Measurements from ENCODE around the gene AGO4. TPM values are rescaled to one million over a fixed set of nuclear protein-coding genes. Genes with fewer than 3 reads are reported as not detected.

AGO4 gene
- total and polyA plus RNA-seq, 2 of the 8 experiments (the other 6 are each of a cell fraction or from before 2014, with no cell fraction given), result 5.5 to 7.7 TPM

GRCh38 chr1:35795295-35795694, 12.5 kb upstream of the AGO4 start:
- CTCF ChIA-PET (ENCODE audit: partially characterized antibody), result interaction anchor here (2.1 kb wide), 1 partner anchor 60 kb away, joined by 4 read pairs; no protein-coding TSS in a partner anchor
- TF ChIP-seq EGR1 (IDR thresholded peaks at IDR 0.05; ENCODE audit: borderline replicate concordance, low read depth, low read length) (no peak), SP2 (IDR thresholded peaks at IDR 0.05; ENCODE audit: low read length) (no peak), HDAC6 (IDR thresholded peaks at IDR 0.05; ENCODE audit: low read depth, low read length) (no peak), SP4 (IDR thresholded peaks at IDR 0.05; ENCODE audit: low read length) (no peak), RNF2 (IDR thresholded peaks at IDR 0.05; ENCODE audit: borderline replicate concordance, low read depth, low read length, missing control alignments, poor library complexity, severe bottlenecking) (no peak), EP300 (IDR thresholded peaks at IDR 0.05; ENCODE audit: borderline replicate concordance in 1 of 2, low read depth in 2 of 2, low read length in 2 of 2) (no peak), MAFK (IDR thresholded peaks at IDR 0.05; ENCODE audit: low read depth, low read length) (no peak), HDAC2 (IDR thresholded peaks at IDR 0.05; ENCODE audit: borderline replicate concordance in 1 of 2, low read depth in 2 of 2, low read length in 2 of 2) (no peak), CBX5 (IDR thresholded peaks at IDR 0.05; ENCODE audit: low read depth, low read length) (no peak), YY1 (IDR thresholded peaks at IDR 0.05; ENCODE audit: low read depth, low read length) (no peak), USF2 (IDR thresholded peaks at IDR 0.05; ENCODE audit: low read length) (no peak), POU5F1 (IDR thresholded peaks at IDR 0.05; ENCODE audit: low read depth, low read length) (no peak), RBBP5 (IDR thresholded peaks at IDR 0.05; ENCODE audit: borderline replicate concordance, low read depth, low read length) (no peak)

More at GRCh38 chr1:35795295-35795694, 12.5 kb upstream of the AGO4 start:
- H3K4me3 ChIP-seq (ENCODE audit: extremely low read depth in 1 of 4, insufficient read depth in 2 of 4, low read depth in 3 of 4, low read length in 4 of 4), result no peak overlapping the region
- no peak overlapping the region for H4K5ac ChIP-seq (ENCODE audit: insufficient read length, low read depth, low read length)
- H2BK120ac ChIP-seq (replicated peaks; ENCODE audit: low read depth, low read length), result no peak overlapping the region
- no peak overlapping the region for H2BK15ac ChIP-seq (ENCODE audit: low read length)
- H2AFZ ChIP-seq (ENCODE audit: low read length), result peak overlapping the region; percentile 70; the same call in 1 of the 2 replicates
- no peak for FAIRE-seq
- H4K20me1 ChIP-seq (replicated peaks in 1 of 2; ENCODE audit: control insufficient read depth in 1 of 2, insufficient read depth in 2 of 2, low read length in 2 of 2), result no peaks in the 10 kb centered on the region
- H3K14ac ChIP-seq (ENCODE audit: insufficient read length), result no peak overlapping the region
- H3K18ac ChIP-seq (ENCODE audit: extremely low read depth, low read length), result no peak overlapping the region
- no peak overlapping the region for H2BK5ac ChIP-seq (ENCODE audit: low read depth, low read length)
- no peak overlapping the region for H2AK5ac ChIP-seq (ENCODE audit: low read depth, low read length)
- WGBS, 2 experiments (ENCODE audit: extremely low coverage in 1 of 2, insufficient coverage in 1 of 2, insufficient read length in 1 of 2, insufficient replicate concordance in 2 of 2, low coverage in 1 of 2, low lambda C conversion rate in 2 of 2, missing lambda C conversion rate in 1 of 2), result 94% methylated on average over 7 of the region's 7 CpGs; no CpG with 5 or more reads in 1 of the 2 experiments
- no peaks in the 10 kb centered on the region for H3K36me3 ChIP-seq (ENCODE audit: control insufficient read depth in 2 of 4, insufficient read depth in 4 of 4, low read length in 3 of 4)
- no peak overlapping the region for H3K9ac ChIP-seq (replicated peaks in 1 of 4; ENCODE audit: extremely low read depth in 1 of 4, low read depth in 3 of 4, low read length in 3 of 4)
- H3K4me2 ChIP-seq (ENCODE audit: insufficient read depth in 1 of 2, low read depth in 2 of 2, low read length in 2 of 2), result no peak overlapping the region
- H3K56ac ChIP-seq (replicated peaks; ENCODE audit: insufficient read length, low read depth, low read length), result no peak overlapping the region
- H3K23ac ChIP-seq (ENCODE audit: insufficient read length), result no peak overlapping the region
- POLR2A ChIA-PET (ENCODE audit: partially characterized antibody), result no interaction called here
- H3K27me3 ChIP-seq (replicated peaks in 1 of 4; ENCODE audit: control insufficient read depth in 3 of 4, extremely low read depth in 1 of 4, insufficient read depth in 3 of 4, low read length in 3 of 4), result no peaks in the 10 kb centered on the region
- no peak overlapping the region for H2BK20ac ChIP-seq (ENCODE audit: low read length)
- H2BK12ac ChIP-seq (ENCODE audit: low read depth, low read length), result no peak overlapping the region
- H3K79me2 ChIP-seq (ENCODE audit: control insufficient read depth in 1 of 2, insufficient read depth in 2 of 2, low read length in 2 of 2), result no peaks in the 10 kb centered on the region
- no peaks in the 10 kb centered on the region for H3K9me3 ChIP-seq (ENCODE audit: insufficient read depth in 2 of 2, low read depth in 1 of 2, low read length in 1 of 2)
- H3K79me1 ChIP-seq (ENCODE audit: low read depth, low read length), result no peaks in the 10 kb centered on the region
- H3K27ac ChIP-seq (ENCODE audit: low read depth, low read length), result no peak overlapping the region
- no peaks in the 10 kb centered on the region for H3K23me2 ChIP-seq (ENCODE audit: low read depth, low read length)
- H3K4ac ChIP-seq (replicated peaks; ENCODE audit: insufficient read length, low read depth, low read length), result no peak overlapping the region
- H4K91ac ChIP-seq (replicated peaks; ENCODE audit: insufficient read length, low read length), result no peak overlapping the region
- no peak overlapping the region for H4K8ac ChIP-seq (ENCODE audit: extremely low read depth, insufficient read depth, low read length)
- DNase-seq (ENCODE audit: low read depth in 1 of 2, low spot score in 2 of 2), result peak in 1 of 2 experiments; percentile 11
- H3K4me1 ChIP-seq (replicated peaks in 1 of 4; ENCODE audit: control insufficient read depth in 3 of 4, insufficient read depth in 4 of 4, low read length in 3 of 4), result no peaks in the 10 kb centered on the region

Data from H1 (cell line).